H9 (cell line): Measurements from ENCODE around the gene DNER. TPM values are rescaled to one million over a fixed set of nuclear protein-coding genes. Genes with fewer than 3 reads are reported as not detected.

Experiments
- DNase-seq: peaks from one replicate; pipeline ENCODE4 v3.0.0-alpha.2; 2017
- H2AFZ ChIP-seq: one replicate; pipeline ENCODE4 v1.6.1; 2013; ENCODE audit warnings: mild to moderate bottlenecking, low read length, control low read depth, moderate library complexity
- H2AK5ac ChIP-seq: 2 replicates; pipeline ENCODE4 v1.6.1; 2013; ENCODE audit warnings: low read length, control low read depth, mixed read lengths; ENCODE audit not compliant: insufficient read length
- H2BK120ac ChIP-seq: one replicate; pipeline ENCODE4 v1.6.1; 2013; ENCODE audit warnings: low read depth, mild to moderate bottlenecking, low read length, control low read depth, inconsistent platforms; ENCODE audit not compliant: poor library complexity, severe bottlenecking
- H2BK12ac ChIP-seq: 2 replicates; pipeline ENCODE4 v1.6.1; 2013; ENCODE audit warnings: low read length, control low read depth, mixed read lengths, low read depth; ENCODE audit not compliant: insufficient read length
- H2BK15ac ChIP-seq: 2 replicates; pipeline ENCODE4 v1.6.1; 2013; ENCODE audit warnings: low read depth, low read length, control low read depth
- H2BK20ac ChIP-seq: one replicate; pipeline ENCODE4 v1.6.1; 2013; ENCODE audit warnings: low read depth, mild to moderate bottlenecking, low read length, control low read depth, inconsistent platforms; ENCODE audit not compliant: poor library complexity, severe bottlenecking
- H2BK5ac ChIP-seq: 2 replicates; pipeline ENCODE4 v1.6.1; 2013; ENCODE audit warnings: low read length, control low read depth, mixed read lengths; ENCODE audit not compliant: insufficient read length
- H3K14ac ChIP-seq: 2 replicates; pipeline ENCODE4 v1.6.1; 2013; ENCODE audit warnings: low read length, control low read depth; ENCODE audit not compliant: insufficient read depth
- H3K18ac ChIP-seq: 2 replicates; pipeline ENCODE4 v1.6.1; 2013; ENCODE audit warnings: low read depth, mild to moderate bottlenecking, mixed read lengths, low read length, control low read depth; ENCODE audit not compliant: insufficient read length
- H3K23ac ChIP-seq: 2 replicates; pipeline ENCODE4 v1.6.1; 2013; ENCODE audit warnings: low read length, control low read depth, mixed read lengths, low read depth; ENCODE audit not compliant: insufficient read length
- H3K23me2 ChIP-seq: 2 replicates; pipeline ENCODE4 v1.6.1; 2013; ENCODE audit warnings: low read depth, mild to moderate bottlenecking, mixed read lengths, low read length, control low read depth; ENCODE audit not compliant: insufficient read length, poor library complexity, severe bottlenecking
- H3K27ac ChIP-seq: 2 replicates; pipeline ENCODE4 v1.5.1; 2013; ENCODE audit warnings: low read length, control low read depth, mixed read lengths, low read depth; ENCODE audit not compliant: insufficient read length
- H3K27me3 ChIP-seq: 2 replicates; pipeline ENCODE4 v1.6.1; 2013; ENCODE audit warnings: low read length, control low read depth, inconsistent platforms; ENCODE audit not compliant: insufficient read depth
- H3K4ac ChIP-seq: 2 replicates; pipeline ENCODE4 v1.6.1; 2013; ENCODE audit warnings: low read depth, mild to moderate bottlenecking, control low read depth, inconsistent platforms, low read length, moderate library complexity
- H3K4me1 ChIP-seq: 2 replicates; pipeline ENCODE4 v1.6.1; 2013; ENCODE audit warnings: low read length, control low read depth, inconsistent platforms; ENCODE audit not compliant: insufficient read depth
- H3K4me2 ChIP-seq: 2 replicates; pipeline ENCODE4 v1.6.1; 2013; ENCODE audit warnings: low read length, control low read depth, mixed read lengths; ENCODE audit not compliant: insufficient read length, insufficient read depth
- H3K56ac ChIP-seq: 2 replicates; pipeline ENCODE4 v1.6.1; 2013; ENCODE audit warnings: low read depth, mild to moderate bottlenecking, mixed read lengths, low read length, control low read depth; ENCODE audit not compliant: insufficient read length
- H3K79me1 ChIP-seq: 2 replicates; pipeline ENCODE4 v1.6.1; 2013; ENCODE audit warnings: low read depth, mild to moderate bottlenecking, moderate library complexity, low read length, control low read depth, inconsistent platforms; ENCODE audit not compliant: insufficient read depth, poor library complexity, severe bottlenecking
- H3K79me2 ChIP-seq: 2 replicates; pipeline ENCODE4 v1.6.1; 2013; ENCODE audit warnings: low read length, control low read depth, inconsistent platforms; ENCODE audit not compliant: insufficient read depth
- H3K9ac ChIP-seq: 2 replicates; pipeline ENCODE4 v1.6.1; 2013; ENCODE audit warnings: low read length, control low read depth, mixed read lengths; ENCODE audit not compliant: insufficient read length; ENCODE audit errors: extremely low read depth
- H3K9me3 ChIP-seq: one replicate; pipeline ENCODE4 v1.6.1; 2013; ENCODE audit warnings: low read depth, low read length, inconsistent platforms; ENCODE audit not compliant: control insufficient read depth
- H3T11ph ChIP-seq: one replicate; pipeline ENCODE4 v1.6.1; 2013; ENCODE audit warnings: mild to moderate bottlenecking, low read length, control low read depth, inconsistent platforms
- H4K20me1 ChIP-seq: one replicate; pipeline ENCODE4 v1.6.1; 2013; ENCODE audit not compliant: control insufficient read depth, insufficient read length, insufficient read depth
- H4K5ac ChIP-seq: 2 replicates; pipeline ENCODE4 v1.6.1; 2013; ENCODE audit warnings: low read depth, mild to moderate bottlenecking, mixed read lengths, low read length, control low read depth; ENCODE audit not compliant: insufficient read length
- H4K8ac ChIP-seq: replicated peaks from 2 replicates; pipeline ENCODE4 v1.6.1; 2013; ENCODE audit warnings: low read length, control low read depth, mixed read lengths, low read depth; ENCODE audit not compliant: insufficient read length
- H4K91ac ChIP-seq: 2 replicates; pipeline ENCODE4 v1.6.1; 2013; ENCODE audit warnings: low read depth, mild to moderate bottlenecking, moderate library complexity, mixed read lengths, low read length, control low read depth; ENCODE audit not compliant: insufficient read length
- H3K27ac Mint-ChIP-seq, 3 experiments: 2 replicates in 2 of 3; 3 replicates in 1 of 3; pipeline ENCODE4 v1.8.0; 2020 to 2021; ENCODE audit warnings: mixed read lengths in 3 of 3, mild to moderate bottlenecking in 1 of 3, moderate library complexity in 1 of 3
- H3K27me3 Mint-ChIP-seq: 2 replicates; pipeline ENCODE4 v1.8.0; 2021; ENCODE audit warnings: low read depth, mild to moderate bottlenecking, moderate library complexity, mixed read lengths
- H3K36me3 Mint-ChIP-seq, 3 experiments: 2 replicates in 2 of 3; 3 replicates in 1 of 3; pipeline ENCODE4 v1.8.0; 2020 to 2021; ENCODE audit warnings: low read depth in 3 of 3, mixed read lengths in 3 of 3; ENCODE audit not compliant: insufficient read depth in 1 of 3
- H3K4me1 Mint-ChIP-seq, 2 experiments: 2 replicates each; pipeline ENCODE4 v1.8.0; 2020; ENCODE audit warnings: mixed read lengths in 2 of 2
- H3K4me3 Mint-ChIP-seq, 2 experiments: 2 replicates in 1 of 2; 3 replicates in 1 of 2; pipeline ENCODE4 v1.8.0; 2020 to 2021; ENCODE audit warnings: mild to moderate bottlenecking in 2 of 2, mixed read lengths in 2 of 2, moderate library complexity in 1 of 2
- H3K9me3 Mint-ChIP-seq, 2 experiments: 2 replicates in 1 of 2; 3 replicates in 1 of 2; pipeline ENCODE4 v1.8.0; 2020; ENCODE audit warnings: mild to moderate bottlenecking in 2 of 2, mixed read lengths in 2 of 2, moderate library complexity in 1 of 2
- WGBS: extraction: QIAGEN DNeasy Blood & Tissue Kit; methylation state at CpG from one replicate; pipeline ENCODE4 v1.1.7; 2013; ENCODE audit warnings: missing lambda C conversion rate, low lambda C conversion rate, mixed read lengths; ENCODE audit not compliant: insufficient read length; ENCODE audit errors: extremely low coverage; 5-methylcytosine and 5-hydroxymethylcytosine counted together
- total RNA-seq: library from RNA; stranded (reverse); gene quantifications from 2 replicates; pipeline ENCODE4 v1.2.1, GENCODE V29; 2021
- TF ChIP-seq, protein P1 (sequence below): fragments of 200-600 bp; sonication (generic); conservative IDR thresholded peaks from 3 replicates; pipeline ENCODE4 v1.8.0; 2021; ENCODE audit warnings: antibody characterized with exemption, mild to moderate bottlenecking

Gene DNER
- total RNA-seq, 1 experiment from 2014 or later: 1.0 TPM

DNA sequence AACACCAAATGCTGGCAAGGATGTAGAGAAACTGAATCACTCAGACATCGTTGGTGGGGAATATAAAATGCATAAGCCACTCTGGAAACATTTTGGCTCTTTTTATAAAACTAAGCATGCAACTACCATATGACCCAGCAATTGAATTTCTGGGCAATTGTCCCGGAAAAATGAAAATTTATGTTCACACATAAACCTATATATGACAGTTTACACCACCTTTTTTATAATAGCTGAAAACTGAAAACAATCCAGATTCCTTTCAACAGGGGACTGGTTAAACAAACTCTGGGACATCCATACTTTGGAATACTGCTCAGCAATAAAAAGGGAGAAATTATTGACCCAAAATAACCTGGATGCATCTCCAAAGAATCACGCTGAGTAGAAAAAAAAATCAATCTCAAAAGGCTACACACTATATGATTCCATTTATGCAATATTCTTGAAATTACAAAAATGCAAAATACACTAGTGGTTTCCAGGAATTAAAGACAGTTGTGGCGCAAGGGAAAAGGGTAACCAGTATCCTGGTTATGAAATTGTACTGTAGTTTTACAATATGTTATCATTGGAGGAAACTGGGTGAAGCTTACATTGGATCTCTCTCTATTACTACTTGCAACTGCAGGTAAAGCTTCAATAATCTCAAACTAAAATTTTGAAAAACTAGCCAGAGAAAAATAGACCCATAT, 313.0 kb downstream of the DNER start:
- Mint-ChIP-seq H3K4me1 (peaks cover 0 to 6% of the 10 kb centered on the region in 2 experiments; a peak in 2 of 4 replicates), H3K4me3 (no peak overlapping the region), H3K9me3 (peaks cover 3 to 13% of the 10 kb centered on the region in 2 experiments; a peak in 3 of 5 replicates), H3K27ac (no peak overlapping the region), H3K27me3 (no peaks in the 10 kb centered on the region), H3K36me3 (peaks cover 3 to 14% (median 6%) of the 10 kb centered on the region in 3 experiments; a peak in 5 of 7 replicates)
- no peak for DNase-seq
- Histone ChIP-seq H3K23me2 (no peaks in the 10 kb centered on the region), H3K79me2 (no peaks in the 10 kb centered on the region), H4K20me1 (no peaks in the 10 kb centered on the region), H2BK15ac (no peak overlapping the region), H3K4me2 (no peak overlapping the region), H3K9ac (no peak overlapping the region), H2BK12ac (no peak overlapping the region), H2AFZ (no peak overlapping the region), H2BK5ac (no peak overlapping the region), H4K8ac (no peak overlapping the region), H3K56ac (no peak overlapping the region), H2BK120ac (no peak overlapping the region), H3K23ac (no peak overlapping the region), H2AK5ac (no peak overlapping the region), H3K27ac (no peak overlapping the region), H3K18ac (no peak overlapping the region), H3K9me3 (no peaks in the 10 kb centered on the region), H2BK20ac (no peak overlapping the region), H3K79me1 (no peaks in the 10 kb centered on the region), H3T11ph (no peak overlapping the region), H3K4ac (no peak overlapping the region), H3K14ac (no peak overlapping the region), H3K4me1 (no peaks in the 10 kb centered on the region), H3K27me3 (no peaks in the 10 kb centered on the region), H4K5ac (no peak overlapping the region), H4K91ac (no peak overlapping the region)
- no CpG with 5 or more reads among the region's 4 CpGs for WGBS
- TF ChIP-seq, protein P1, sequence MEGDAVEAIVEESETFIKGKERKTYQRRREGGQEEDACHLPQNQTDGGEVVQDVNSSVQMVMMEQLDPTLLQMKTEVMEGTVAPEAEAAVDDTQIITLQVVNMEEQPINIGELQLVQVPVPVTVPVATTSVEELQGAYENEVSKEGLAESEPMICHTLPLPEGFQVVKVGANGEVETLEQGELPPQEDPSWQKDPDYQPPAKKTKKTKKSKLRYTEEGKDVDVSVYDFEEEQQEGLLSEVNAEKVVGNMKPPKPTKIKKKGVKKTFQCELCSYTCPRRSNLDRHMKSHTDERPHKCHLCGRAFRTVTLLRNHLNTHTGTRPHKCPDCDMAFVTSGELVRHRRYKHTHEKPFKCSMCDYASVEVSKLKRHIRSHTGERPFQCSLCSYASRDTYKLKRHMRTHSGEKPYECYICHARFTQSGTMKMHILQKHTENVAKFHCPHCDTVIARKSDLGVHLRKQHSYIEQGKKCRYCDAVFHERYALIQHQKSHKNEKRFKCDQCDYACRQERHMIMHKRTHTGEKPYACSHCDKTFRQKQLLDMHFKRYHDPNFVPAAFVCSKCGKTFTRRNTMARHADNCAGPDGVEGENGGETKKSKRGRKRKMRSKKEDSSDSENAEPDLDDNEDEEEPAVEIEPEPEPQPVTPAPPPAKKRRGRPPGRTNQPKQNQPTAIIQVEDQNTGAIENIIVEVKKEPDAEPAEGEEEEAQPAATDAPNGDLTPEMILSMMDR: no peak
